GM12864 (cell line): Measurements from ENCODE around the gene PARD3B.

Experiments used
- DNase-seq: peaks from one replicate; pipeline ENCODE4 v3.0.0-alpha.2; 2011; ENCODE audit warnings: low read depth
- H3K4me3 ChIP-seq: 2 replicates; pipeline ENCODE4 v1.5.1; 2011; ENCODE audit warnings: mild to moderate bottlenecking, low read depth, low read length, control low read depth
- TF ChIP-seq, protein P1 (sequence below): IDR thresholded peaks from 2 replicates; pipeline ENCODE4 v1.5.1; 2011; ENCODE audit warnings: low read depth, mild to moderate bottlenecking, moderate library complexity, low read length, control low read depth, inconsistent platforms; ENCODE audit errors: missing control alignments

Gene PARD3B

GRCh38 chr2:205658572-205658971, 1113.3 kb downstream of the PARD3B start:
- DNase-seq, result no peak

DNA sequence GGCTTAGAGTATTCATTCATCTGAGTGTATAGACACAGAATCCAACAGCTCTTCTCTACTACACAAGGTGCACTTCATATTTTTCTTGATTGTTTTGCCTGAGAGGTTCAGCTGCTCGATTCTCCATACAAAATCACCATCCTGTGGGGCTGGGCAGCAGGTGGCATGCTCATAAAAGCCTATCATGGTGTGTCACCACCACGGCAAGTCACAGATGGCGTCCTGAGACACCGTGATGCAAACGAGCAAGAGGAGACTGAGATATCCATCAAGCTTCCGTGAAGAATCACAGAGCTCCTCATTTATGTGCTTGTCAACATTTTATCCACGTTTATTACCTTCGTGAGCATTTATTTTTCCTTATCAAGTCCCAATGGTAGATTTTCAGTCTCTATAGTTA, 1114.6 kb downstream of the PARD3B start:
- DNase-seq, result no peak
- TF ChIP-seq, protein P1, sequence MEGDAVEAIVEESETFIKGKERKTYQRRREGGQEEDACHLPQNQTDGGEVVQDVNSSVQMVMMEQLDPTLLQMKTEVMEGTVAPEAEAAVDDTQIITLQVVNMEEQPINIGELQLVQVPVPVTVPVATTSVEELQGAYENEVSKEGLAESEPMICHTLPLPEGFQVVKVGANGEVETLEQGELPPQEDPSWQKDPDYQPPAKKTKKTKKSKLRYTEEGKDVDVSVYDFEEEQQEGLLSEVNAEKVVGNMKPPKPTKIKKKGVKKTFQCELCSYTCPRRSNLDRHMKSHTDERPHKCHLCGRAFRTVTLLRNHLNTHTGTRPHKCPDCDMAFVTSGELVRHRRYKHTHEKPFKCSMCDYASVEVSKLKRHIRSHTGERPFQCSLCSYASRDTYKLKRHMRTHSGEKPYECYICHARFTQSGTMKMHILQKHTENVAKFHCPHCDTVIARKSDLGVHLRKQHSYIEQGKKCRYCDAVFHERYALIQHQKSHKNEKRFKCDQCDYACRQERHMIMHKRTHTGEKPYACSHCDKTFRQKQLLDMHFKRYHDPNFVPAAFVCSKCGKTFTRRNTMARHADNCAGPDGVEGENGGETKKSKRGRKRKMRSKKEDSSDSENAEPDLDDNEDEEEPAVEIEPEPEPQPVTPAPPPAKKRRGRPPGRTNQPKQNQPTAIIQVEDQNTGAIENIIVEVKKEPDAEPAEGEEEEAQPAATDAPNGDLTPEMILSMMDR, result no peak
- H3K4me3 ChIP-seq, result no peak overlapping the region

More at GRCh38 chr2:205658572-205658971, 1113.3 kb downstream of the PARD3B start:
- H3K4me3 ChIP-seq, result no peak overlapping the region
- TF ChIP-seq, protein P1, result no peak

- DNase-seq, result no peak
- H3K4me3 ChIP-seq, result no peak overlapping the region
- TF ChIP-seq, protein P1, result no peak
Observed at GRCh38 chr2:205660521-205661124, 1115.3 kb downstream of the PARD3B start.

DNA sequence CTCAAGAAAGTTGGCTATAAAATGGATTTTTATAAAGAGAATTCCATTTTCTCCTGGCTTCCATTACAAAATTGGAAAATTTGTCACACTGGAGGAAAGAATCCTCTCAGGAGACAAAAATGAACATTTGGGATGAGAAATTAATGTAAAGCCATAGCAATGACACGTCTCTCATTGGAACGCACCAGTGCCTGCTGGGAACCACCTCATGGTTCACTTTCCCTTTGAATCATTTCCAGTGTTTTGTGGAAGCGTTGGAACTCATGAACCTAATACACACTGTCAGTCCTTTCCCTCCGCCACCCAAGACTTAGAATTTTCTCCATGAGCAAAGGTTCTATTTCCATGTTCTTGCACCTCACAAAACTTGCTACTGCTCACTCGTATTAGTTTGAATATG, 1116.0 kb downstream of the PARD3B start:
- DNase-seq, result no peak
- TF ChIP-seq, protein P1, result no peak
- no peak overlapping the region for H3K4me3 ChIP-seq

DNA sequence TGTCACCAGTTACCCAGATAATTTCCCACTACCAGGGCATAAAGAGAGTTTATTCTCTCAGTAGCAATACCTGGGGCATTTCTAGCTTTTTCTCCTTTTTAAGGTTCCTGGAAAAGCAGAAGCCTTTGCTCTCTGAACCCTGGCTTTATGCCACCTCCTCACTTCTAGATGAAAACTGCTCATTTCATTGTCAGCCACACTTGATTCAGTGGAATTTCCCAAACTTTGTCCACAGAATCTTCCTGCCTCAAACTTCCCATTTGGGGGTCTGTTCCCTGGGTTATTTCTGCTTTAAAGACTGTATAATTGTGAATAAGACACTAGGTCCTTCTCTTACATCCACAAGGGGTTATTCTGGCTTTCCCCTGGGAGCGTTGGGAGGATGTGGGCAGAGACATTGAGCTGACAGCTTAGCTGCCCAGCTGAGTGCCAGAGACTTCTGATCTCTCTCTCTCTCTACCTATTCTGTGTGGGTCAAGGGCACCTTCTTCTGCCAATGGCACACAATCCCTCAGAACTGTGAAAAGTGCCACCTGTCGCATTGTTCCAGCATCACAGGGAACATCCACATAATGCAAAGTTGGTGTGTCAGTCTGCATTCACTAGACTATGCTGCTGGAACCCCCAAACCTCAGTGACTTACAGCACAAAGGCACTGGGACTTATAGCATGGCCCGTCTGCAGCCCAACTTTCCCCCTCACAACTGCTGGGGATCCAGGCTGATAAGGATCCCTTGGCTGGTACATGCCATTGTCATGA, 1117.1 kb downstream of the PARD3B start:
- TF ChIP-seq, protein P1, result no peak
- no peak for DNase-seq
- no peak overlapping the region for H3K4me3 ChIP-seq

DNA sequence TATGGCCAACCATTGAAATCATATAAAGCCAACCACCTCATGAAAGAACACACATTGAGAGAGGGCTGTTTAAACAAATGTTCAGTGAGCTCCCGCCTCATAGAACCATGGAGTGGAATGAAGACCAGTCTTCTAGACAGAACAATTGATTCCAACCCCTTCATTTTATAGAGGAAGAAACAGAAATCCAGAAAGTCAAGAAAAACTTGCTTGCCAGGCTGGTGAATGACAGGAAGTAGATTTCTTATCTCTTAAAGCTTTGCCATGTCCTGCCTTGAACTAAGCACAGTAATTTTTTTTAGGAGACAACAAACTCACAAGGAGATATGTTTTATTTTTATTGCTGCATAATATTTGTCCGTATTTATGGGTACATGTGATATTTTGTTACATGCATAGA, 1120.5 kb downstream of the PARD3B start:
- TF ChIP-seq, protein P1, result no peak
- no peak overlapping the region for H3K4me3 ChIP-seq
- DNase-seq, result no peak
